Measurements from ENCODE around the gene SYNE2.

GRCh38 chr14:64233531-64234190, 380.9 kb downstream of the SYNE2 start:
- TF ChIP-seq EZH2phosphoT487 (IDR thresholded peaks at IDR 0.05; ENCODE audit: borderline replicate concordance, low read depth, low read length) (no peak), CTCF (conservative IDR thresholded peaks at IDR 0.05; ENCODE audit: low read length) (no peak)
